HFFc6 (cell line): ENCODE measurements around the gene MYH1. TPM values are rescaled to one million over a fixed set of nuclear protein-coding genes. Genes with fewer than 3 reads are reported as not detected.

Experiments
- DNase-seq: peaks from one replicate; pipeline ENCODE4 v3.0.0-alpha.2; 2018
- H3K27ac Mint-ChIP-seq: 2 replicates; pipeline ENCODE4 v1.8.0; 2020; ENCODE audit warnings: mild to moderate bottlenecking, mixed read lengths
- H3K27me3 Mint-ChIP-seq: 2 replicates; pipeline ENCODE4 v1.8.0; 2021; ENCODE audit warnings: mild to moderate bottlenecking, moderate library complexity, mixed read lengths; ENCODE audit not compliant: insufficient read depth
- H3K36me3 Mint-ChIP-seq: 2 replicates; pipeline ENCODE4 v1.8.0; 2021; ENCODE audit warnings: low read depth, mixed read lengths
- H3K4me1 Mint-ChIP-seq: 2 replicates; pipeline ENCODE4 v1.8.0; 2020; ENCODE audit warnings: low read depth, mixed read lengths
- H3K4me3 Mint-ChIP-seq: 2 replicates; pipeline ENCODE4 v1.8.0; 2020; ENCODE audit warnings: mild to moderate bottlenecking, moderate library complexity, mixed read lengths
- H3K9me3 Mint-ChIP-seq: 2 replicates; pipeline ENCODE4 v1.8.0; 2020; ENCODE audit warnings: mild to moderate bottlenecking, mixed read lengths
- CTCF ChIP-seq: fragments of 200-600 bp; sonication (generic); IDR thresholded peaks from 2 replicates; pipeline ENCODE4 v1.5.0; 2021; ENCODE audit warnings: antibody characterized with exemption, mild to moderate bottlenecking
- total RNA-seq, 6 experiments: library from RNA; stranded (reverse); fragmentation: NEBNext Ultra II Directional; extraction: Animal tissue kit (Norgen Biotek cat#: 25700); gene quantifications; 2 replicates in 1 of 6; 3 replicates in 5 of 6; pipeline ENCODE4 v1.2.3, GENCODE V29; 2021

Gene MYH1
- total RNA-seq, 6 experiments from 2014 or later = not detected

- no peaks in the 10 kb centered on the region for H3K4me1 Mint-ChIP-seq
- H3K9me3 Mint-ChIP-seq = peaks cover 24% of the 10 kb centered on the region
- no peaks in the 10 kb centered on the region; the same call in 1 of the 2 replicates for H3K27me3 Mint-ChIP-seq
- no peak for DNase-seq
- H3K4me3 Mint-ChIP-seq = no peak overlapping the region
- H3K36me3 Mint-ChIP-seq = no peaks in the 10 kb centered on the region
- TF ChIP-seq CTCF = no peak
- H3K27ac Mint-ChIP-seq = no peak overlapping the region
Measured at GRCh38 chr17:10460062-10460461, 58.3 kb downstream of the MYH1 start.

- Mint-ChIP-seq H3K9me3 (peaks cover 14% of the 10 kb centered on the region), H3K4me1 (no peaks in the 10 kb centered on the region), H3K4me3 (no peak overlapping the region), H3K27me3 (no peaks in the 10 kb centered on the region; the same call in 1 of the 2 replicates), H3K36me3 (no peaks in the 10 kb centered on the region), H3K27ac (no peak overlapping the region)
- TF ChIP-seq CTCF = no peak
- no peak for DNase-seq
Measured at GRCh38 chr17:10458701-10459100, 59.6 kb downstream of the MYH1 start.

DNA sequence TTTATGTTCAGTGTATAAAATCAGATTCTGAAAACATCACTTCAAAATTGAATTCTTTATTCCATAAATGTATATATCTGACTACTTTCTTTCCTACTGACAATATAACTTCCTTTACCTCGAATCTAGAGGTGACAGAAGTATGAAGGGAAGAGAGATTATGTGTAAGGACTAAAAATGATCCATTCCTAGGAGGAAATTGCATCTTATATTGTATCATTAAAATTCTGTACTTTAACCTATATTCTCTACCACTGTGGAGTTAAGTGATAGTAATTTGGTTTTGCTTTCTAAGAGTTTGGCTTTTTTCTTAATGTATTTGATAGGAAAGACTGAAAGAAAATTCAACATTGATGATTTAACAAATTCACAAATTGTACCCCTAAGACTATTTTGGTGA, 60.4 kb downstream of the MYH1 start:
- peaks cover 14% of the 10 kb centered on the region for H3K9me3 Mint-ChIP-seq
- H3K4me1 Mint-ChIP-seq = no peaks in the 10 kb centered on the region
- H3K36me3 Mint-ChIP-seq = no peaks in the 10 kb centered on the region
- H3K27me3 Mint-ChIP-seq = no peaks in the 10 kb centered on the region; the same call in 1 of the 2 replicates
- H3K4me3 Mint-ChIP-seq = no peak overlapping the region
- no peak for TF ChIP-seq CTCF
- no peak for DNase-seq
- H3K27ac Mint-ChIP-seq = no peak overlapping the region

DNA sequence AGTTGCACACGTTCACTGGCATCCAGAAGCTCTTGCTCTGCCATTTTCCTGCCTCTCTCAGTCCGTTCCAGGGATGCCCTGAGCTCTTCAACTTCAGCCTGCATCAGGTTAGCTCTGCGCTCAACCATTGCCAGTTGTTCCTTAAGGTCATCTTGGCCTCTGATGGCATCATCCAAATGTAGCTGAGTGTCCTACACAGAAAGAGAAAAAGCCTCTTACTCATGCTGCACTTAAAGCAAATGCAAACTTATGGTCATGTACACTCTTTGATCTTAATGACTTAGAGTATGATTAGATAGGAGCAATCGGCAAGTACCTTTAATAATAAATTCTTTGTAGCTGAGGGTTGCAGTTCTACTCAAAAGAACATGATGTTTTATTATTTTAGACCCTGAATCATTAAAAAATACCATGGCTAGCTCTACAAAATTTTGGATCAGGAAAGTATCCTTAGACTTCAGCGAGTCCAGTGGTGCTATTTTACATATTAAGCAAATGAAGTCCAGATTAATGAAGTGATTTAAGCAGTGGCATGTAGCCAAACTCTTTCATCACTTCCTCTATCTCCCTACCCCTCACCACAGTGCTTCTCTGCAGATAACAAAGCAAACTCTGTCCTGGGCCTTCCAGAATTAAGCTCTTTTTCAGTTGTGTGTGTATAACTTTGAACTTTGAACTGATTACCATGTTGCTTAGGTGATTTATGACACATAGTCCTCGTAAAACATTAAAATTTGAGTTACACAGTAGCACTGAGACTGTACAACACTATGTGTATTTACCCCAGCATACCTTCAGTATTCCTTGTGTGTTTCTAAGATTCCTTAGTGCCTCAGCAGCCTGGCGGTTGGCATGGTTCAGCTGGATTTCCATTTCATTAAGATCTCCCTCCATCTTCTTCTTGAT, 71.1 kb downstream of the MYH1 start:
- no peaks in the 10 kb centered on the region; the same call in 1 of the 2 replicates for H3K27me3 Mint-ChIP-seq
- peaks cover 5% of the 10 kb centered on the region; the same call in 1 of the 2 replicates for H3K36me3 Mint-ChIP-seq
- no peak for TF ChIP-seq CTCF
- DNase-seq = no peak
- H3K4me1 Mint-ChIP-seq = no peaks in the 10 kb centered on the region
- peaks cover 22% of the 10 kb centered on the region for H3K9me3 Mint-ChIP-seq
- no peak overlapping the region for H3K27ac Mint-ChIP-seq
- no peak overlapping the region for H3K4me3 Mint-ChIP-seq

Other genes with a start within 250 kb of the MYH1 start
- gene MYH13, start 145.5 kb downstream of the MYH1 start, total RNA-seq = not detected
- not detected for gene MYH8, start 96.6 kb downstream of the MYH1 start, total RNA-seq
- not detected for gene MYH4, start 49.0 kb downstream of the MYH1 start, total RNA-seq
- gene MYH2, start 31.1 kb upstream of the MYH1 start, total RNA-seq = under 1 TPM in 1 of 6 experiments, not detected in 5; 0.14 TPM
- 1 to 10 TPM in 1 of 6 experiments, under 1 TPM in 5; 0.28 to 1.5 (median 0.50) TPM for gene MYH3, start 138.8 kb upstream of the MYH1 start, total RNA-seq
- 10 to 100 TPM; 30.7 to 41.4 (median 33.5) TPM for gene SCO1, start 179.0 kb upstream of the MYH1 start, total RNA-seq
- 10 to 100 TPM in 1 of 6 experiments, 1 to 10 TPM in 5; 5.9 to 10.9 (median 7.1) TPM for gene ADPRM, start 179.1 kb upstream of the MYH1 start, total RNA-seq
- 1 to 10 TPM; 4.0 to 5.1 (median 5.0) TPM for gene TMEM220, start 211.5 kb upstream of the MYH1 start, total RNA-seq